OCI-LY7 (cell line): ENCODE results near the gene LRRFIP2.

ENCODE experiments used
- CTCF ChIP-seq: fragments of 200-600 bp; sonication (generic); conservative IDR thresholded peaks from 2 replicates; pipeline ENCODE4 v1.5.1; 2014; ENCODE audit warnings: mild to moderate bottlenecking, antibody characterized with exemption, low read length, moderate library complexity, mixed read lengths
- EZH2phosphoT487 ChIP-seq: fragments of 200-600 bp; sonication (generic); IDR thresholded peaks from 2 replicates; pipeline ENCODE4 v1.6.1; 2018; ENCODE audit warnings: low read depth, borderline replicate concordance, mild to moderate bottlenecking, mixed run types, antibody characterized with exemption, low read length, moderate library complexity, mixed read lengths

- TF ChIP-seq CTCF (no peak), EZH2phosphoT487 (no peak)
Observed at GRCh38 chr3:37154668-37155314, 19.6 kb downstream of the LRRFIP2 start.
